ENCODE data around the gene GRIFIN. TPM values are rescaled to one million over a fixed set of nuclear protein-coding genes. Genes with fewer than 3 reads are reported as not detected.

The GRIFIN gene
- total RNA-seq, 1 donor, result not detected

GRCh38 chr7:2478800-2479199 is 2.6 kb upstream of the GRIFIN start:
- no peak for TF ChIP-seq CTCF (IDR thresholded peaks at IDR 0.05; ENCODE audit: insufficient read depth, low read depth, low read length)
- H3K4me3 ChIP-seq (ENCODE audit: low read depth, low read length), result no peak overlapping the region
- no peak for DNase-seq (ENCODE audit: low read depth)

- H3K4me3 ChIP-seq (ENCODE audit: low read depth, low read length), result no peak overlapping the region
- TF ChIP-seq CTCF (IDR thresholded peaks at IDR 0.05; ENCODE audit: insufficient read depth, low read depth, low read length), result no peak
- DNase-seq (ENCODE audit: low read depth), result no peak
Observed at GRCh38 chr7:2478399-2478785, 2.2 kb upstream of the GRIFIN start.

DNA sequence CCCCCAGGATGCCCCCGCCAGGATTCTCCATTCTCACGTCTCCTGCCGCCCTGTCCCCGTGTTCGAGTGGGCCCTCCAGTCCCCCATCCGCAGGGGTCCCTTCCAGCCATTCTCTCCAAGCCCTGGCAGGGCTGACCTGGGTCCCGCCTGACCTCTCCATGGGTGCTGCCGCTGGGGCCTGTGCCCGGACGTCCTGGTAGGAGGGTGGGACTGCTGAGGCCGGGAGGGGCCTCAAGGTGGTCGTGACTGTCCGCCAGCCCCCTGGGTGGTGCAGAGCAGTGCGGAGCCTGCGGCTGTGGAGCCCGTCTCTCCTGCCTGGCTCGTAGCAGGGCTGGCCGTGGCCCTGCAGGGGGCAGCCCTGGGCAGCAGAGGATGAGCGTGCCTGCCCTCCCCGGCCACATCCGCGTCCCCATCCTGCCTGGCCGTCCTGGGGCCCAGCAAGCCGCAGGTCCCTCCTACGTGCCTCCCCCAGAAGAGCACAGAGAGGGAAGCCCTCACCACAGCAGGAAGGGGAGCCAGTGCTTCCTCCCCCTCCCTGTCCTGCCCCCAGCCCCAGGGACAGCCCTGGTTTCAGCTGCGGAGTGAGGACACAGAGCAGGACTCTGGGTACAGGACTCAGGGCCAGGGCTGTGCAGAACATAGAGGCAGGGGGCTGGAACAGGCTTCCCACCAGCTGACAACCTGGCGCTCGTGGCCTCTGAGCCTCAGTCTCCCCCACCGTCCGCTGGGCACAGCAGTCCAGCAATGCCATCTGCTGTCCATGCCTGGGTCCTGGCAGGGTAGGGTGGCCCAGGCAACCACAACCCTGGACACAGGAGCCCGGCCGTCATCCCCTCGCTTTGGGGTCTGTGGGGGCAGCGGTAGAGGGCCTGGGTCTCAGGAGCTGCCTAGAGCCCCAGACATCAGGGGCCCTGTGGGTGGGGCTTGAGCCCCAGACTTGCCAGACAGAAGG is 1.5 kb upstream of the GRIFIN start:
- peak; percentile 83 for TF ChIP-seq CTCF (IDR thresholded peaks at IDR 0.05; ENCODE audit: insufficient read depth, low read depth, low read length)
- H3K4me3 ChIP-seq (ENCODE audit: low read depth, low read length), result no peak overlapping the region
- DNase-seq (ENCODE audit: low read depth), result peak; percentile 46

DNA sequence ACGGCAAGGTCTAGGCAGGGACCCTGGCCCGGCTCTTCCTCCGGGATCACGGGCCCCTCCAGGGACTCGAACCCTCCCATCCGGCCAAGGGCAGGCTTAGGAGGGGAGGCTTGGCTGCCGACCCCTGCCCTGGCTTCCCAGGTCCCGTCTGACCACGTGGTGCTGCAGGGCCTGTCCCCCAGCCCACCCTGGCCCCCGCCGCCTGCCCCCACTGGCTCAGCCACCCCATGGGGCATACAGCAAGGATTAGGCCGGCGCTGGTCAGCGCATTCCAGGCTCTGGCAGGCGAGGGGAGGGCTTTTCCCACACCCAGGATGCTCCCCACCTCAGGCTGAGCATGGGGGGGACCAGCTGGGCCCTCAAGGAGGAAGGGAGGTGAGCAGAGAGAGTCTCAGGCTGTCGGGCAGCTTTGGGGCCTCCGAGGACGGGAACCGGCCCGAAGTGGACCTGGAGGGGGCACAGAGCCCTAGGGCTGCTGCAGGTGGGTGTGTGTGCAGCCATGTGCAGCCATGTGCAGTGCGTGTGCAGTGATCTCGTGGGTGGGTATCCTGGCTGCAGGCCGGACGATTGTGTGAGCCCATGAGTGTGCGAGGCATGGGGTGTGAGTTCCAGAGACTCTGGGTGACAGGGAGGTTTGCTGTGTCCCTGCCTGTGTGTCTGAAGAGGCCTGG is 713 bp upstream of the GRIFIN start:
- no peak for DNase-seq (ENCODE audit: low read depth)
- H3K4me3 ChIP-seq (ENCODE audit: low read depth, low read length), result no peak overlapping the region
- TF ChIP-seq CTCF (IDR thresholded peaks at IDR 0.05; ENCODE audit: insufficient read depth, low read depth, low read length), result no peak

DNA sequence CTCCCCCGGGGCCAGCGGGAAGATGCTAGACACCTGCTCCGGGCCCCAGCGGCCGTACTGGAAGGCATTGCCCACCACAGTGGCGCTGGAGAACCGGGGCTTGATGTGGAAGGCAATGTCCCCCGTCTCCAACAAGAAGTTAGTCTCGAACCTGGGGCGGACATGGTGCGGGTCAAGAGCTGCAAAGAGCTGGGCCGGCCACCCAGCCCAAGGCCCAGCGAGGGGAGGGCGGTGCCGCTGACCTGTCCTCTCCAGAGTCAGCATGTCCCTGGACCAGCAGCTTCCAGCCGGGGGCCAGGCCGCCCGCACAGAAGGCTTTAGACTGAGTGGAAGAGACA is 551 bp downstream of the GRIFIN start:
- no peak overlapping the region for H3K4me3 ChIP-seq (ENCODE audit: low read depth, low read length)
- no peak for TF ChIP-seq CTCF (IDR thresholded peaks at IDR 0.05; ENCODE audit: insufficient read depth, low read depth, low read length)
- DNase-seq (ENCODE audit: low read depth), result no peak

- DNase-seq (ENCODE audit: low read depth), result no peak
- H3K4me3 ChIP-seq (ENCODE audit: low read depth, low read length), result no peak overlapping the region
- no peak for TF ChIP-seq CTCF (IDR thresholded peaks at IDR 0.05; ENCODE audit: insufficient read depth, low read depth, low read length)
Observed at GRCh38 chr7:2474813-2475677, 1.2 kb downstream of the GRIFIN start.
